Measurements from ENCODE around the gene GFM1. TPM values are rescaled to one million over a fixed set of nuclear protein-coding genes. Genes with fewer than 3 reads are reported as not detected.

GFM1 gene
- total and polyA plus RNA-seq, 7 donors = 49.3 to 83.3 (median 64.0) TPM

- Histone ChIP-seq H3K9me3 (peaks cover 8% of the 10 kb centered on the region), H3K27ac (peak within 1 kb of the TSS; percentile 41), H3K36me3 (ENCODE audit: insufficient read depth in 1 of 2, low read depth in 1 of 2) (peaks cover 0 to 10% of the 10 kb centered on the region in 2 donors), H3K27me3 (ENCODE audit: insufficient read depth in 3 of 3, low read length in 2 of 3) (no peaks in the 10 kb centered on the region), H3K4me3 (peak within 1 kb of the TSS; percentile 73), H3K4me1 (peaks cover 13% of the 10 kb centered on the region)
- intact Hi-C loops (cut with DNase I) = no loop called here
- no peak for TF ChIP-seq CTCF (IDR thresholded peaks at IDR 0.05)
- WGBS, 3 donors = 3 to 5% (median 4%) methylated on average over 87 to 101 of the region's 101 CpGs
- peak; percentile 64 to 84 (median 74) for ATAC-seq
- peak; percentile 68 to 80 for DNase-seq
Observed at GRCh38 chr3:158731938-158732855, 87.9 kb downstream of the GFM1 start, which contains the start of gene RARRES1. TSS of gene RARRES1 (minus strand) at chr3:158732457. CDS start at chr3:158732415, 42 bp downstream.

DNA sequence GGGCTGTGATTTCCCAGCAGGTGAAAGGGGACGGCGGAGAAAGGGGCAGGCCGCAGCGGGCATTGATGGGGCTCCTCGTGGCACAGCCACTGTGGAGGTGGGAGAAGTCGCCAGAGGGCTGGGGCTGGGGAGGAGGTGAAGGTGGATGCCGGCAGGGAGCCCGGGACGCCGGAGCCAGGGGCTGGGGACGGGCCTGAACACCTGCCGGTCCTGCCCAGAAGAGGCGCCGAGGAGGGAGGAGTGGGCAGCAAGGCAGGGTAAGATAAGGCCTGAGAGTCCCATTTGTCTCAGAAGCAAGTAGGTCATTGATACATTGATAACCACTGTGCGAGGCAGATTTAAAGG, 88.5 kb downstream of the GFM1 start:
- DNase-seq (no peak), ATAC-seq (peak in 1 of 4 donors; percentile 21)
- Histone ChIP-seq H3K4me1 (peaks cover 9% of the 10 kb centered on the region), H3K4me3 (peak overlapping the region; percentile 73), H3K27me3 (ENCODE audit: insufficient read depth in 3 of 3, low read length in 2 of 3) (no peaks in the 10 kb centered on the region), H3K27ac (peak overlapping the region; percentile 41), H3K36me3 (ENCODE audit: insufficient read depth in 1 of 2, low read depth in 1 of 2) (peaks cover 0 to 10% of the 10 kb centered on the region in 2 donors), H3K9me3 (peaks cover 8% of the 10 kb centered on the region)
- TF ChIP-seq CTCF (IDR thresholded peaks at IDR 0.05) = no peak
- 41 to 63% (median 45%) methylated on average over 15 of the region's 15 CpGs for WGBS, 3 donors
- intact Hi-C loops (cut with DNase I) = no loop called here

GRCh38 chr3:158733656-158734055, 89.3 kb downstream of the GFM1 start:
- peaks cover 7% of the 10 kb centered on the region for H3K4me1 ChIP-seq
- peaks cover 0 to 13% of the 10 kb centered on the region in 2 donors for H3K36me3 ChIP-seq (ENCODE audit: insufficient read depth in 1 of 2, low read depth in 1 of 2)
- intact Hi-C loops (cut with DNase I) = no loop called here
- H3K4me3 ChIP-seq = no peak overlapping the region
- no peak for ATAC-seq
- no peak for DNase-seq
- H3K27me3 ChIP-seq (ENCODE audit: insufficient read depth in 3 of 3, low read length in 2 of 3) = no peaks in the 10 kb centered on the region
- no peak for TF ChIP-seq CTCF (IDR thresholded peaks at IDR 0.05)
- 80 to 89% (median 82%) methylated on average over 3 of the region's 3 CpGs for WGBS, 3 donors
- no peak overlapping the region for H3K27ac ChIP-seq
- H3K9me3 ChIP-seq = peaks cover 8% of the 10 kb centered on the region

DNA sequence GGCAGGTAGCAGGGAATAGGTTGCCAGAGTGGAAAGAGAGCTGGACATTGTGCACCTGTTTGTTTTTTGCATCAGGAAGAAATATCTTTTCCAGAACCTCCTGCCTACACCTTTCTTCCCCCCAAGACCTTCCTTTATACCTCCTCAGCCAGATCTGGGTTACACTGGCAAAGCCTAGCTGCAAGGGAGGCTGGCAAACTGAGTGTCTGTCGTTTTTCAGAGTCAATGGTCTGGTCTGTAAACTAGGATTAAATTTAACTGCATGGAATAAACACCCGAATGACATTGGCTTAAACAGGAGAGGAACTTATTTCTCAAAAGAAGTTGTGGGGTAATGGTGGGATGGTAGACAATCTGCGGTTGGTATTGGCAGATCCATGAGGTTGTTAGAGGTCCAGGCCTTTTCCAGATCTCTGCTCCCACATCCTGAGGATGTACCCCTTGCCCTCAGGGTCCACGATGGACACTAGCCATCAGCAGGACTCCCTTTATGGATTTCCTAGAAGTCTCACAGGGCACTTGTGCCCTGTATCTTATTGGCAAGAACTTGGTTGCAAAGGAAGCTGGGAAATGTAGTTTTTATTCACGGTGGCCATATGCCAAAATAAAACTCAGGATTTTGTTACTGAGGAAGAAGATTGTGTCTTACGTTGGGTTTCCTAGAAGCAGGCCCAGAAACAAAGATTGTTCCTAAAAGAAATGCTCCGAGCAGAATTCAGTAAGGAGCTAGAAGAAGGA, 91.1 kb downstream of the GFM1 start:
- ATAC-seq (no peak), DNase-seq (no peak)
- no peak overlapping the region for H3K4me3 ChIP-seq
- H3K36me3 ChIP-seq (ENCODE audit: insufficient read depth in 1 of 2, low read depth in 1 of 2) = peaks cover 0 to 17% of the 10 kb centered on the region in 2 donors
- H3K4me1 ChIP-seq = peaks cover 7% of the 10 kb centered on the region
- no peaks in the 10 kb centered on the region for H3K27me3 ChIP-seq (ENCODE audit: insufficient read depth in 3 of 3, low read length in 2 of 3)
- no peak for TF ChIP-seq CTCF (IDR thresholded peaks at IDR 0.05)
- intact Hi-C loops (cut with DNase I) = no loop called here
- 81 to 89% (median 83%) methylated on average over 7 of the region's 7 CpGs for WGBS, 3 donors
- H3K27ac ChIP-seq = no peak overlapping the region
- H3K9me3 ChIP-seq = peaks cover 8% of the 10 kb centered on the region

Data from psoas muscle (tissue), 8 donors.